ENCODE measurements around the gene TPCN2. TPM values are rescaled to one million over a fixed set of nuclear protein-coding genes. Genes with fewer than 3 reads are reported as not detected.

TPCN2 gene
- total and polyA plus RNA-seq, 2 of the 8 experiments (the other 6 are each of a cell fraction or from before 2014, with no cell fraction given): 9.7 to 18.6 TPM

- Histone ChIP-seq H2AK5ac (ENCODE audit: low read depth, low read length) (peak overlapping the region; percentile 66; the same call in 1 of the 2 replicates), H2BK120ac (replicated peaks; ENCODE audit: low read depth, low read length) (no peak overlapping the region), H3K23ac (ENCODE audit: insufficient read length) (no peak overlapping the region), H3K27me3 (replicated peaks in 1 of 4; ENCODE audit: control insufficient read depth in 3 of 4, extremely low read depth in 1 of 4, insufficient read depth in 3 of 4, low read length in 3 of 4) (peaks cover 0 to 4% (median 0%) of the 10 kb centered on the region in 4 experiments; a peak in 4 of 7 replicates), H2BK15ac (ENCODE audit: low read length) (peak overlapping the region; percentile 98; the same call in 1 of the 2 replicates), H3K79me1 (ENCODE audit: low read depth, low read length) (no peaks in the 10 kb centered on the region), H3K4me1 (replicated peaks in 1 of 4; ENCODE audit: control insufficient read depth in 3 of 4, insufficient read depth in 4 of 4, low read length in 3 of 4) (peaks cover 9 to 45% (median 32%) of the 10 kb centered on the region in 4 experiments), H2AFZ (ENCODE audit: low read length) (0 out of 2 replicates have a peak overlapping the region, but pooled peaks have one; percentile 19), H2BK5ac (ENCODE audit: low read depth, low read length) (peak overlapping the region; percentile 77; the same call in 1 of the 2 replicates), H4K91ac (replicated peaks; ENCODE audit: insufficient read length, low read length) (peak overlapping the region; percentile 76), H4K5ac (ENCODE audit: insufficient read length, low read depth, low read length) (peak overlapping the region; percentile 30), H3K56ac (replicated peaks; ENCODE audit: insufficient read length, low read depth, low read length) (no peak overlapping the region), H3K4ac (replicated peaks; ENCODE audit: insufficient read length, low read depth, low read length) (peak overlapping the region; percentile 80), H2BK20ac (ENCODE audit: low read length) (no peak overlapping the region), H4K8ac (ENCODE audit: extremely low read depth, insufficient read depth, low read length) (peak overlapping the region; percentile 53; the same call in 1 of the 2 replicates), H3K27ac (ENCODE audit: low read depth, low read length) (no peak overlapping the region), H3K14ac (ENCODE audit: insufficient read length) (no peak overlapping the region), H3K4me2 (ENCODE audit: insufficient read depth in 1 of 2, low read depth in 2 of 2, low read length in 2 of 2) (peak overlapping the region; percentile 69 to 85), H3K9me3 (ENCODE audit: insufficient read depth in 2 of 2, low read depth in 1 of 2, low read length in 1 of 2) (no peaks in the 10 kb centered on the region), H4K20me1 (replicated peaks in 1 of 2; ENCODE audit: control insufficient read depth in 1 of 2, insufficient read depth in 2 of 2, low read length in 2 of 2) (no peaks in the 10 kb centered on the region), H3K18ac (ENCODE audit: extremely low read depth, low read length) (peak overlapping the region; percentile 95), H3K36me3 (ENCODE audit: control insufficient read depth in 2 of 4, insufficient read depth in 4 of 4, low read length in 3 of 4) (no peaks in the 10 kb centered on the region), H3K9ac (replicated peaks in 1 of 4; ENCODE audit: extremely low read depth in 1 of 4, low read depth in 3 of 4, low read length in 3 of 4) (no peak overlapping the region; a peak in 1 of 7 replicates), H3K4me3 (ENCODE audit: extremely low read depth in 1 of 4, insufficient read depth in 2 of 4, low read depth in 3 of 4, low read length in 4 of 4) (peak overlapping the region; percentile 7 to 50 (median 22); a peak in 5 of 8 replicates), H2BK12ac (ENCODE audit: low read depth, low read length) (peak overlapping the region; percentile 92; the same call in 1 of the 2 replicates), H3K79me2 (ENCODE audit: control insufficient read depth in 1 of 2, insufficient read depth in 2 of 2, low read length in 2 of 2) (no peaks in the 10 kb centered on the region), H3K23me2 (ENCODE audit: low read depth, low read length) (peaks cover 16% of the 10 kb centered on the region; the same call in 1 of the 2 replicates)
- DNase-seq (ENCODE audit: low read depth in 1 of 2, low spot score in 2 of 2): peak; percentile 38 to 88
- CTCF ChIA-PET (ENCODE audit: partially characterized antibody): interaction anchor here (0.6 to 3.9 kb wide), 10 partner anchors 8 to 78 kb away, joined by 4 to 14 read pairs (median 6); no protein-coding TSS in a partner anchor
- POLR2A ChIA-PET (ENCODE audit: partially characterized antibody): interaction anchor here (0.7 to 2.6 kb wide), 6 partner anchors 10 to 261 kb away, joined by 3 to 9 read pairs (median 4); no protein-coding TSS in a partner anchor
- FAIRE-seq: no peak
- WGBS, 2 experiments (ENCODE audit: extremely low coverage in 1 of 2, insufficient coverage in 1 of 2, insufficient read length in 1 of 2, insufficient replicate concordance in 2 of 2, low coverage in 1 of 2, low lambda C conversion rate in 2 of 2, missing lambda C conversion rate in 1 of 2): 36% methylated on average over 19 of the region's 43 CpGs; no CpG with 5 or more reads in 1 of the 2 experiments
- TF ChIP-seq USF2 (IDR thresholded peaks at IDR 0.05; ENCODE audit: low read length) (peak; percentile 67), MAX (IDR thresholded peaks at IDR 0.05) (peak; percentile 90), CREB1 (IDR thresholded peaks at IDR 0.05) (peak; percentile 57), HDAC2 (IDR thresholded peaks at IDR 0.05; ENCODE audit: borderline replicate concordance in 1 of 2, low read depth in 2 of 2, low read length in 2 of 2) (no peak), TAF1 (IDR thresholded peaks at IDR 0.05; ENCODE audit: low read depth, low read length) (0 out of 2 replicates have a peak, but pooled peaks have one; percentile 45), EZH2 (IDR thresholded peaks at IDR 0.05; ENCODE audit: low read depth, low read length, severe bottlenecking) (no peak), SIRT6 (IDR thresholded peaks at IDR 0.05; ENCODE audit: low read length) (no peak), GTF2F1 (IDR thresholded peaks at IDR 0.05; ENCODE audit: borderline replicate concordance, low read depth, low read length) (no peak), SUZ12 (IDR thresholded peaks at IDR 0.05; ENCODE audit: low read length) (no peak), TEAD4 (IDR thresholded peaks at IDR 0.05; ENCODE audit: low read depth, low read length) (no peak)
Observed at GRCh38 chr11:69010964-69011623, 37.6 kb upstream of the TPCN2 start.
